Stimulated activated CD8-positive, alpha-beta memory T cell treated with anti-CD3 and anti-CD28 coated beads, Interleukin-15, amount 100 ng/mL, for 4 hours (primary cell): ENCODE measurements around the gene PNPT1.

Experiments used
- DNase-seq, 2 donors: peaks; one replicate each; pipeline ENCODE4 v3.0.0-alpha.2; 2020; ENCODE audit warnings: low read depth in 2 of 2

Gene PNPT1

DNA sequence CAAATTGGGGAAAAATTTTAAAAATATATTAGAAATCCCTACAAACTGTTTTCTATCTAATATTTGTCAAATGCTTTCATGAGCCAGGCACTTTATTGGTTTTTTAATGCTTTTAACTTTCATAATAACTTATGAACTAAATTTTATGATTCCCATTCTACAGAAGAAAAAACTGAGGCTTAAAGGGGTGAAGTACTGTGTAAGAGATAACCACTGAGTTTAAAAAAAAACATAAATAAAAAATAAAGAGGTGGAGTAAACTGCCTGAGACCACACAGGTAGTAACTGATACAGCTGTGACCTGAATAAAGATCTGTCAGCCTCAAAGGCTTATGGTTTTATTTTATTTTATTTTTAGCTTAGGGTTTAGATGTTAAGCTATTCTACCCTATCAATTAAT, 24.7 kb downstream of the PNPT1 start:
- no peak for DNase-seq

DNA sequence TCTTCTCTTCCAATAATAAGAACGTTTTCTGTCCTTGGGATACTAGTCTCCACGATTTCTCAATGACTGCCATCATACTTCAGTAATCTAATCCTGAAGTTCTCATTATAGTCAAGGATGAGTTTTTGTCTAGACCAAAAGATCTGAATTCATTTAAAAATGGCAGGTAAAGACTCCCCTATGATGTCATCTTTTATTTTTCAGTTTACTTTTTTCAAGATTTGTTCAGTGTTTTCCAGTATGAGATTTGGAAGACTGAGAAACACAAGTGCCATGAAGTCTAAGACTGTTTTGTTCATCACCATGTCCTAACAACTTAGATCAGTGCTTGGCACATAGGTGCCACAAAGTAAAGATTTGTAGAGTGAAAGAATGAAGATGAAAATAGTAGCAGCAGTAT, 40.4 kb downstream of the PNPT1 start:
- no peak for DNase-seq

DNA sequence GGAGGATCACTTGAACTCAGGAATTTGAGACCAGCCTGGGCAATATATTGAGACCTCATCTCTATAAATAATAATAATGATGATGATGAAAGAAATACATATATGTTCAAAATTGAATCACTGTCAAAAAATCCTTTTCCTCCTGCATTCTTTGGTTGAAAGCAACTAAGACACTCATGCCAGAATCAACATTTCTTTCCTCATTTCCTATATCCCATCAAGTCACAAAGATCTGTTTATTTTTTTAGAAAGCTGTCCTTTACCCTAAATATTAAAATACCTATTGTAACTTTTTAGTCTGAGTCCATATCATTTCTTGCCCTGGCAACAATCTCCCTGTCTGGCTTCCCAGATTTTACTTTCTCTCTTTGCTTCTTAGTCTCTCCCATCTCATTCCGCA, 44.4 kb downstream of the PNPT1 start:
- no peak for DNase-seq

DNA sequence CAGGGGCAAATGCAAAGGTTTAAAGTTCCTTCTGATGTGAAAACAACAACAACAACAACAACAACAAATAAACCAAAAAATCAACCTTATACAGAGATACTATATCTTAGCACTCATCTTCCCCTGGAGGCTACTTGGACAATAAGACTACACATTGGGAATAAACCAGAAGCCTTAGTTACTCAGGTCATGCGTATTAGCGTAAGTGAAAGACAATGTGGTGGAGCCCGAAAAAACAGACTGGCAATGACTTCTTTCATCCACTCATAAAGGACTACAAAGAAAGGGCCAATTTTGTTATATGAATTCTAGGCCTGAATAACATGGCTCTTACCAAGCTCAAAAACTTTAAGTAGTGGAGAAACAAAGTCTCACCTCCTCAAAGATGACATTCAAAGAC, 56.8 kb downstream of the PNPT1 start:
- DNase-seq: no peak

DNA sequence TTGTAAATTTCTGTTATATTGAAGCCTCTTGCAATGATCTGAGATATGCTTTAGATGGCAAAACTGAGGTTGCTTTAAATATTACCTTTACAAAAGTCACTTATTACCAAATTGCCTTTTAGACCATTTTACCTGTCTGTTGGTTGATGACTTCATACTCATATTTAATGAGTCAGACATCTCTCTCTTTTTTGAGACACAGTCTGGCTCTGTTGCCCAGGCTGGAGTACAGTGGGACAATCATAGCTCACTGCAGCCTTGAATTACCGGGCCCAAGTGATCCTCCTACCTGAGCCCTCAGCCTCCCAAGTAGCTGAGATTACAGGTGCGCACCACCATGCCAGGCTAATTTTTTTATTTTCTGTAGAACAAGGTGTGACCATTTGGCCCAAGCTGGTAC, 64.7 kb downstream of the PNPT1 start:
- DNase-seq: no peak

DNA sequence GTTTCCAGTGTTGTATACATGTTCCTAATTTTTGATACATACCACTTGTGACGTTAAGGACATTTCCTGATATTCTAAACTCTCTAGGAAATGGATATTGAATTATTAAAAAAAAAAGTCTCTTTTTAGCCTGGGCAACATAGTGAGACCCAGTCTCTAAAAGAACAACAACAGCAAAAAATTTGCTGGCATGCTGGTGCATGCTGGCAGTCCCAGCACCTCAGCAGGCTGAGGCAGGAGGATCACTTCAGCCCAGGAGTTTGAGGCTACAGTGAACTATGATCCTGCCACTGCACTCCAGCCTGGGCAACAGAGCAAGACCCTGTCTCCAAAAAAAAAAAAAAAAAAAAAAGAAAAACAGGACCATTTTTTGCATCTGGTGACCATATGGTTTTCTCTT, 65.7 kb downstream of the PNPT1 start:
- DNase-seq: no peak

DNA sequence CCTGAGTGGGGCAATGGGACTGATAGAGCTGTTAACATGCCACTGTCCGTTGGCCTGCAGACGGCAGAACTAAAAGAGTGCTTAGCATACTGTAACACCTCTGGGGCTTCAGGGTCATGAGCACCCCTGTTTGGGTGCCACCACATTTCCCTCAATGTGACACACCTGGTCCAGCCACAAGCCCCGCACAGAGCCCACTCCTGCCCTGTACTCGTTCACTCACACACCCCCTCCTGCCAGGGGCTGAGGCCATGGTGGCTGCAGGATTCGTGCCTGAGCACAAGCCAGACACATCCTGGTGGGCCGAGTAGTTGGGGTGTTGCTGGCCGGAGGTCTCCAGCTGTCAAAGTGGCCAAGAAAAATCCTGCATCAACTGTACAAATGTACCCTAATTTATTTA, 71.8 kb downstream of the PNPT1 start:
- DNase-seq: no peak

DNA sequence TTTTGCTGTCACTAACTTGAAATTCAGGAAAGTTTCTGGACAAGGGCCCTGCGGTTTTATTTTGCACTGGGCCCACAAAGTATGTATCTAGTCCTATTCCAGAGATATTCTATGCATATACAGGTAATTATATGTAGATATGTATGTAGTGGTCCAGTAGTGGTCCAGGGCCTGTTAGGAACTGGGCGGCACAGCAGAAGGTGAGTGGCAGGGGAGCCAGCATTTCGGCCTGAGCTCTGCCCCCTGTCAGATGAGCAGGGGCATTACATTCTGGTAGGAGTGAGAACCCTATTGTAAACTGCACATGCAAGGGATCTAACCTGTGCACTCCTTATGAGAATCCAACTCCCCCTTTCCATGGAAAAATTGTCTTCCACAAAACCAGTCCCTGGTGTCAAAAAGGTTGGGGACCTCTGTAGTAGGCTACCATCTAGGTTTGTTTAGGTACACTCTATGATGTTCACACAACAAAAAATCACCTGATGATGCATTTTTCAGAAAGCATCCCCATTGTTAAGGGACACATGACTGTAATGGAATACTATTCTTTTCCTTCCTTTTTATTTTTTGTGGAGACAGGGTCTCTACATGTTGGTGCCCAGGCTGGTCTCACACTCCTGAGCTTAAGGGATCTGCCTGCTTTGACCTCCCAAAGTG, 73.4 kb downstream of the PNPT1 start:
- DNase-seq: no peak

DNA sequence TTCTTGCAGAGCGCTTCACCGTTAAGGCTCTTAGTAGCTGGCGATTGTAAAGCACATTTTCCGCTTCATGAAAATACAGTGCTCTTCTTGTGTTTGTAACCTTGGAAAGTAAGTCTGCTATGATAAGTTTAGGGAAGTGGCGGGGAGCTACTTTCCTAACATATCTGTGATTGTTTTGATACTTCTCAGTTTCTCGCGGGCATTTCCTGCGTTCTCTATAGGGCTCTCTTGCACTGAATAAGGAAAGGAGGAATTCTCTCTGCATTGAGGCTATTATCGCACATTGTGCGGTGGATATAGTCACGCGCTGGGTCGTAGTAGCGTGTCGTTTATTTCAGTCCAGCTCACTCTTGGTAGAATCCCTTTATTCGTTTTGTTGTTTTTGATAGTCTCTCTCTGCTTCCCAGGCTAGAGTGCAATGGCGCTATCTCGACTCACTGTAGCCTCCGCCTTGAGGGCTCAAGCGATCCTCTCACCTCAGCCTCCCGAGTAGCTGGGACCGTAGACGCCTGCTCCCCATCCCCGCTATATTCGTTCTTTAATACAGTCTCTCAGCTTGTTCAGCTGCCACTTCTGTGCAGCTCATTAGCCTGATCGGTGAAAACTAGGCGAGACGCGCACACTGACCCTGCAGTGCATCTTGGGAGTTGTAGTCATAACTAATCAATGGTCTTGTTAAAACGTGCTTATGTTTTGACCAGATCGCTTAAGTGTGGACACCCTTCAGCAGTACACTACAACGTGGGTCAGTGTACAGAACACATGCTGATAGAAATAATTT, 75.2 kb downstream of the PNPT1 start:
- peak in 1 of 2 donors; percentile 12 for DNase-seq

DNA sequence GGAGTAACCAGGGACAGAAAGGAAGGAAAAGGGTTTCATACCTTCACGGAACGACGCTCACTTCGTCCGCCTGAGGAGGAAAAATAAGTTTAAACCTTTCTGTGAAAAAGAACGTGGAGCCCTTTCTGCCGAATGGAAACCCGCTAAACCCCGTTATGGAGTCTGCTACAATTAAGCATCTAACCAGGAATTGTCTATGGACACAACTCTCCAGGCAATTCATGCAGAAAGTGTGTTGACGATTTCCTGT, 75.7 kb downstream of the PNPT1 start:
- DNase-seq: no peak

DNA sequence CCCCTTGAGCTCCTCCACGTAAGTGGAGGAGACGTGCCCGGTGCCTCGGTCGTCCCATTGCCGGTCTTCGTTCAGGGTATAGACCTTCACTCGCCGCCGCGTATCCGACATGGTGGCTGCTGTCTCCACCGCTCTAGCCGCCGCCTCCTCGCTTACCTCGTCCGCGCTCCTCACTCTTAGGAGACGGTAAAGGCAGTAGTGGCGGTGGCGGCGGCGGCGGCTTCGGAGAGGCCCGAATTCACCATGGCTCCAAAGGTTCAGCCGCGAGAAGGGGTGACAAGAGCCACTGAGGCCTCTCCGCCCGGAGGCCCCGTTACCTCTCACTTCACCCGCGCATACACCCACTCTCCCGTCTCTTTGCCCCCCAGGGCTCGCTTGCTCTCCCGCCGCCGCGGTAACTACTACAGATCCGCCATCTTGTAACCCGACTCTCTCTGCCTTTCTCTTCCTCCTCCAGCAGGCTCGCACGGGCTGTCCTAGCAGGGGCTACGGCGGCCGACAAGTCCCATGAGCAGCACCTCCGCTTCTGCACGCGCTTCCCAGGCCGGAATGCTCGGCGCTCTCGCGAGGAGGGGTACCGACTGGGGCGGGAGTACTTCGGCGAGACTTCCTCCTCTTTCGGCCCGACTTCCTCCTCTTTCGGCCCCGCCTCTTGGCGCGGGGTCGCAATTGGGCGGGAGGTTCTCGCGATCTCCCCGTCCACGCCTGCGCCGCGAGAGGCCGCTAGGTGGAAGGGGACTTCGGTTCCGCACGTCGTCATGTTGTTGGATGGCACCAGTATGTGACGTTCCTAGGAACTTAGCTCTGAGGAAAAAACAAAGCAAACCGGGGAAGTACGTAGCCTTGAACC, 76.2 kb downstream of the PNPT1 start, which contains the start of gene PPP4R3B:
TSS of gene PPP4R3B (minus strand) at position 448 of the 850 bp plus-strand sequence. CDS start at position 111, 337 bp downstream.
- peak; percentile 98 to 99 for DNase-seq

DNA sequence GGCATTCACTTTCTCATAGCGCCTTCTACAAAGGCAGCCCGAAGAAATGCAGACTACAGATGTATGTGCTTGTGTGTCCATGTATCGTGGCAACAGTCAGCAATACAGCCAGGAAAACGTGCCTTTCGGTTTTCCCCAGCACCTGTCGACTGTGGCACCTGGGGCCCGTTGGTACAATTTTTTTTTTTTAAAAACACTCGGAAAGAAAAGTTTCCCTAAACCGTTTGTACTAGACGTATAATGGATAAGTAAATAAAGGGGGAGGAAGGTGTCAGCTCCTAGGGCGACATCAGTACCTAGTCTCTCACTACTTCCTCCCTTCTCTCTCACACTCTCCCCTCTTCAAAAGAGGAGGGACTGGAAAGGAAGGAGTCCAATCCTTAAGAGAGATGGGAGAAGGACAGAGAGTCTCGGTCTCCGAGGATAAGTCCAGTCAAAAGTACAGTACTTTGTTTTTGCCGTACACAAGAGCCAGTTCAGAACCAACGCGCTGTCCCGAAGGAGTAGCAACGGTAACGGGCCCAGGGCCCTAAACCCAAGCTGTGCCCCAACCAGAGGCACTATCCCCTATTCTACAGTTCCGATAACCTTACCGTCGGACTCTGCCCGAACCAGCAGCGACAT, 77.0 kb downstream of the PNPT1 start:
- no peak for DNase-seq

DNA sequence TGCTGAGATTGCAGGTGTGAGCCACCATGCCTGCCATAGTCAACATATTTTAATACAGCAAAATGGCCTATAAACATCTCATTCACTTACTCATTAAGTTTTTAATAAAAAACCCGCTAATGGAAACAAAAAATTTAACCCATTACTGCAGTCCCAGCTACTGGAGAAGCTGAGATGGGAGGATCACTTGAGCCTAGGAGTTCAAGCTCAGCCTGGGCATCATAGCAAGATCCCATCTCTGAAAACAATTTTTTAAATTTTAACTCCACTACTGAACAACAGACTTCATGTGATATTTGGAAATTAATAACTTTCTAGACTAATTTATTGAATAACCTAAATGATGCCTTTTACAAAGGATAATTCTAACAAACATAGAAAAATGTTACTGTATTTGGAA, 81.6 kb downstream of the PNPT1 start:
- no peak for DNase-seq

DNA sequence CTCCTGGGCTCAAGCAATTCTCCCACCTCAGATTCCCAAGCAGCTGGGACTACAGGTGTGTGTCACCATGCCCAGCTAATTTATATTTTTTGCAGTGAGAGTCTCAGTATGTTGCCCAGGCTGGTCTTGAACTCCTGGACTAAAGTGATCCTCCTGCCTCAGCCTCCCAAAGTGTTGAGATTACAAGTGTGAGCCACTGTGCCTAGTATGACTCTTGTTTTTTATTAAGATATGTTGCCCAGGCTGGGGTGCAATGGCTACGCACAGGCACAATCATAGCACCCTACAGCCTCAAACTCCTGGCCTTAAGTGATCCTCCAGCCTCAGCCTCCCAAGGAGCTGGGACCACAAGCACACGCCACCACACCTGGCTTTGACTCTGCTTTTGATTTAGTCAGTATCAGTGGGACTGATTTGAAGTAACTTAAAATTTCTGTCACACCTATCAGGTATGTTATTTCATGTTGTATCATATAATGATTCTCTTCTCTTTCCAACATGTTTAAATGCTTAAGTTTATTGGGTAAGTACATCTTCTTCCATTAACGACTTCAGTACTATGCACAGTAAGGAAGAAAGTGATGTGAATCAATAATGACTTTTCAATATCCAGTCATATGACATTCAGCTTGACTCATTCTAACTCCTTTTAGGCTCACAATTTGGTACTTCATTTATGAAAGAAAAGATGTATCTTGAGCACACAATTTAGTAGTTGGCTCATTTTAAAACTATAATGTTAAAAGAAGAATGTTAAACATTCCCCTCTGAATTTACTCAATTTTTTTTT, 82.5 kb downstream of the PNPT1 start:
- DNase-seq: no peak

DNA sequence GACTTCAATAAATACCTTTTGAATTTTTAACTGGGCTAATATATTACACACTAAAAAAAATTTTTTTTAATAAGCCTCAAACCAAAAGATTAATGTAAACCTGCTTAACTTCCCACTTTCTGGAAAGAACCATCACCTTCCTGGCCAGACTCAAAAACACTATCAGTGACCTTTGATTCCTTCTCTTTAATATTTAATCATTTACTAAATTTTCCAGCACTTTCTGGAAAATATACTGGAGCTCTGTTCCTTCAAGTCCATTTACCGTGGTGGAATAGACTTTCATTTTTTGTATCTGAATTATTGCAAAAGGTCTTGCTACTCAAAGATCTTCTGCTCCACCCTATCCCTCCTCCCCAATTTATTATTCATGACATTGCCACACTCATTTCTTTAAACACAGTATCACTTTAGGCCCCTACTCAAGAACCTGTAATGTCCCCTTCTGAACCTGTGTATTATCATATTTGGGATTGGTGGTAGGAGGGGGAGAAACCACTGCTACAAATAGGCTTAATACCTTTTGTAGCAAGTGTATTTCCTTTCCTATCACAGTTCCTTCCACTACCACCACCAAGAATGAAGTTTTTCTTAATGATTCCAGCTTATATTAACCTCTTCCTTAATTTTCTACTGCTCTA, 83.6 kb downstream of the PNPT1 start:
- DNase-seq: no peak

DNA sequence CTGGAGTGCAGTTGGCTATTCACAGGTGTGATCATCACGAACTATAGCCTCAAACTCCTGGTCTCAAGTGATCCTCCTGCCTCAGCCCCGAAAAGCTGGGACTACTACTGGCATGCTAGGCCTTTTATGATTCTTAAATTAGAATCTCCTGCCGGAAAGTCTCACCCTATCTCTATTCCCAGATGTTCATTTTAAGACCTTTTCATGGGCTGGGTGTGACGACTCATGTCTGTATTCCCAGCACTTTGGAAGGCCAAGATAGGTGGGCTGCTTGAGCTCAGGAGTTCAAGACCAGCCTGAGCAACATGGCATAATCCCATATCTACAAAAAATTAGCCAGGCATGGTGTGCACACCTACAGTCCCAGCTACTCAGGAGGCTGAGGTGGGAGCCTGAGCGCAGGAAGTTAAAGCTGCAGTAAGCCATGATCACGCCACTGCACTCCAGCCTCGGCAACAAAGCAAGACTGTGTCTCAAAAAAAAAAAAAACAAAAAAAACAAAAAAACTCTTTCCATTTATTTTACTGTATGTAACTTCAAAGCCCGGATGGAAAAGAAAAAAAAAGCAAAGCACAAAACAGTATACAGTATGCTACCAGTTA, 84.3 kb downstream of the PNPT1 start:
- DNase-seq: no peak

DNA sequence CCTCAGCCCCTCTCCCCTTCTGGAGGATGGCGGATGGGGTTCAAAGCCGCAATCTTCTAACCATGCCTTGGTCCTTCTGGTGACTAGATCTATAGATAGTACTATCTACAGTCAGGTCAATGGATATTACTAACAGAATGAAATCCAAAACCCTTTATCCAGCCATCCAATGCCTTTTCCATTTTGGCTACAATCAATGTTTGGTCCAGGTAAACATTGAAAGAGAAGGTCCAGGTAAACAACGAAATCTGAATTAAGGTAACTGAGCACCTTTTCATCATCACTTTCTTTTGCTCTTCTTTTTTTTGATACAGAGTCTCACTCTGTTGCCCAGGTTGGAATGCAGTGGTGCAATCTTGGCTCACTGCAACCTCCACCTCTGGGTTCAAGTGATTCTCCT, 85.9 kb downstream of the PNPT1 start:
- no peak for DNase-seq

DNA sequence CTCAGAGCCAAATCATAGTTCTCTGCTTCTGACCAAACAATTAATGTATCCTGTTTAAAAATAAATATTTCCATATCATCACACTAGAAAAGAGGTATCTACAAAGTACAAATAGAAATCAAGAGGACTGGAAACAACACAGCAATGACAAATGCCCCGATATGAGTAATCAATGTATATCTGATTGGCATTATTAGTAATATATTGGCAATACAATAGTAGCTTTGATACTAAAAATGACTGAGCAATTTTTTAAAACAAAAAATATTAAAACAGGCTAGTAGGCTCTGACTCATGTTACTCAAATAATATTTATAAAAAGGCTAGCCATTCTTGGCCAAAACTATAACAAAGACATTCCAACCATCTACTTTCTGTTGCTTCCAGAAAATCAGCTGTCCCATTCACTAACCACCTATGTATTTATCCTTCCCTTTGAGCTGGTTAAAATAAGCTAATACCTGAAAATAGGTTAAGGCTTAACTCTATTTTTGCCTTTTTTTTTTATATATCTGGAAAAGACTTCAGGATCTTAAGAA, 89.5 kb downstream of the PNPT1 start:
- no peak for DNase-seq

DNA sequence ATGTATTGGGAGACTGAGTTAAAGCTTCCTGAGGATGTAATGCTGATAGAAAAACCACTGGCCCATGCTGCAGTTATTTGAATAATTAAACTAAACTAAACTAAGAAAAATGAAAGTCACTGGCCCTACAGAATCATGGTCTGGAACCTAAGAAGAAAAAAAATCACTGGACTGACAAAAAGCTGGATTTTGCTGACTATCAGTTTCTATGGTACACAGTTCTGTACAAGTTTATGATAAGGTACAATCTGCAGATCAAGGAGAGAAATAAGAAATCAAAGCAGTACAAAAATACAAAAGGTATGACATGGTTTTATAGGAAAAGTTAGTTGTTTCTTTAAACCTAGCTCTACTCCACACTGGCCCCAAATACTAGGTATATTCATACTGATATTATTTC, 91.8 kb downstream of the PNPT1 start:
- DNase-seq: no peak

DNA sequence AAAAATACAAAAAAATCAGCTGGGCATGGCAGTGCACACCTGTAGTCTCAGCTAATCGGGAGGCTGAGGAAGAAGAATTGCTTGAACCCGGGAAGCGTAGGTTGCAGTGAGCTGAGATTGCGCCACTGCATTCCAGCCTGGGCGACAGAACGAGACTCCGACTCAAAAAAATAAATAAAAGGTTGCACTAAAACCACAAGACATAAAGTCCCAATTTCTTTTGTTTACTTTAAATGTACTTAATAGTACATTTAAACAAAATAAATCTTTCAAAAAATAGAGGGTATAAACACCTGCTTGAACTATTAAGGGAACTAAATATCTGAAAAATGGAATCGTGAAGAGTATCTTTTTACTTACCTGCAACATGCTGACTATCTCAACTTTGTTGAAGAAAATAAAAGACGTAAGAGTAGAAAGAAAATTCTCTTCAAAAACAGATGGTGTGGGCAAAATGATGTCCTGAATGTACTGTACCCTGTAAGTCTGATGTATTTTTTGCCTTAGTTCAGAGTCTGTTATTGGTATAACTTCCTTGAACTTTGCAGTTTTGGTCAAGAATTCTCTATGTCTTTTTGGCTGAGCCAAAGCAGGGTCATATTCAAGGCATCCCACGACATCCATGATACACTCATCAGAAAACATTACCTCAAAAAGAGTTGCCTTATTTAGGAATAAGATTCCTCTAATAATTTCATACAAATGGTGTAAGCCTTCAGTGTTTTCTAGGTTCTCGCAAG, 95.4 kb downstream of the PNPT1 start:
- no peak for DNase-seq
